GM10266 (cell line): ENCODE results near the gene NKIRAS2.

Source experiments
- DNase-seq: peaks from one replicate; pipeline ENCODE4 v3.0.0; 2012; ENCODE audit errors: extremely low spot score
- CTCF ChIP-seq: IDR thresholded peaks from 2 replicates; pipeline ENCODE4 v1.5.1; 2012; ENCODE audit warnings: mild to moderate bottlenecking, low read depth; ENCODE audit not compliant: control insufficient read depth, insufficient read depth; ENCODE audit errors: missing control alignments

Gene NKIRAS2

GRCh38 chr17:41986634-41987033, 33.3 kb upstream of the NKIRAS2 start:
- no peak for DNase-seq
- TF ChIP-seq CTCF = no peak

GRCh38 chr17:41987642-41988041, 32.2 kb upstream of the NKIRAS2 start:
- DNase-seq = no peak
- TF ChIP-seq CTCF = no peak

GRCh38 chr17:41988418-41988817, 31.5 kb upstream of the NKIRAS2 start:
- DNase-seq = no peak
- no peak for TF ChIP-seq CTCF

- no peak for TF ChIP-seq CTCF
- no peak for DNase-seq
Observed at GRCh38 chr17:41989702-41990419, 30.0 kb upstream of the NKIRAS2 start.

- DNase-seq = no peak
- TF ChIP-seq CTCF = no peak
Observed at GRCh38 chr17:41992576-41992975, 27.3 kb upstream of the NKIRAS2 start.

GRCh38 chr17:41996855-41997164, 23.1 kb upstream of the NKIRAS2 start:
- no peak for DNase-seq
- TF ChIP-seq CTCF = no peak

- DNase-seq = no peak
- TF ChIP-seq CTCF = no peak
Observed at GRCh38 chr17:41998497-41998896, 21.4 kb upstream of the NKIRAS2 start.
